Retinal pigment epithelial cell (primary cell): Measurements from ENCODE around the gene FLNB.
"Not testable (repeated sequence)": the region's sequence is repeated elsewhere in the genome, so short reads cannot be mapped to it uniquely, and the experiment has no call there.

Experiments
- DNase-seq: peaks from one replicate; pipeline ENCODE4 v3.0.0-alpha.2; 2010; ENCODE audit warnings: low read depth
- H3K4me3 ChIP-seq: 2 replicates; pipeline ENCODE4 v1.5.1; 2011; ENCODE audit warnings: mild to moderate bottlenecking, low read length, control low read depth, moderate library complexity
- CTCF ChIP-seq: conservative IDR thresholded peaks from 2 replicates; pipeline ENCODE4 v1.5.1; 2011; ENCODE audit warnings: low read depth, low read length, control low read depth, inconsistent platforms

FLNB gene

GRCh38 chr3:58054652-58055051, 46.4 kb downstream of the FLNB start:
- no peak for TF ChIP-seq CTCF
- H3K4me3 ChIP-seq, result no peak overlapping the region
- no peak for DNase-seq

- TF ChIP-seq CTCF, result no peak
- no peak overlapping the region for H3K4me3 ChIP-seq
- no peak for DNase-seq
Observed at GRCh38 chr3:58055314-58055713, 47.1 kb downstream of the FLNB start.

GRCh38 chr3:58055891-58056290, 47.7 kb downstream of the FLNB start:
- H3K4me3 ChIP-seq, DNase-seq: not testable (repeated sequence)

GRCh38 chr3:58058361-58059263, 50.4 kb downstream of the FLNB start:
- H3K4me3 ChIP-seq, result no peak overlapping the region
- TF ChIP-seq CTCF, result no peak
- DNase-seq, result no peak

GRCh38 chr3:58059349-58060321, 51.4 kb downstream of the FLNB start:
- TF ChIP-seq CTCF, result no peak
- DNase-seq, result no peak

GRCh38 chr3:58062472-58062871, 54.2 kb downstream of the FLNB start:
- no peak for TF ChIP-seq CTCF
- DNase-seq, result no peak
- no peak overlapping the region for H3K4me3 ChIP-seq

More at GRCh38 chr3:58059349-58060321, 51.4 kb downstream of the FLNB start:
- H3K4me3 ChIP-seq, result no peak overlapping the region
